Mesenteric fat pad (tissue), 1 donor: ENCODE measurements around the gene FBXO24. TPM values are rescaled to one million over a fixed set of nuclear protein-coding genes. Genes with fewer than 3 reads are reported as not detected.

ENCODE experiments used
- DNase-seq: peaks from one replicate; pipeline ENCODE4 v3.0.0-alpha.2; 2020; ENCODE audit warnings: low spot score
- total RNA-seq: library from RNA; stranded (reverse); fragmentation: NEBNext Ultra II Directional; extraction: Animal tissue kit (Norgen Biotek cat#: 25700); gene quantifications from one replicate; pipeline ENCODE4 v1.2.1, GENCODE V29; 2021
- donor health status: DM: yes; HTN: yes; CAD: no.

The FBXO24 gene
- total RNA-seq, 1 donor from 2014 or later, result not detected

DNA sequence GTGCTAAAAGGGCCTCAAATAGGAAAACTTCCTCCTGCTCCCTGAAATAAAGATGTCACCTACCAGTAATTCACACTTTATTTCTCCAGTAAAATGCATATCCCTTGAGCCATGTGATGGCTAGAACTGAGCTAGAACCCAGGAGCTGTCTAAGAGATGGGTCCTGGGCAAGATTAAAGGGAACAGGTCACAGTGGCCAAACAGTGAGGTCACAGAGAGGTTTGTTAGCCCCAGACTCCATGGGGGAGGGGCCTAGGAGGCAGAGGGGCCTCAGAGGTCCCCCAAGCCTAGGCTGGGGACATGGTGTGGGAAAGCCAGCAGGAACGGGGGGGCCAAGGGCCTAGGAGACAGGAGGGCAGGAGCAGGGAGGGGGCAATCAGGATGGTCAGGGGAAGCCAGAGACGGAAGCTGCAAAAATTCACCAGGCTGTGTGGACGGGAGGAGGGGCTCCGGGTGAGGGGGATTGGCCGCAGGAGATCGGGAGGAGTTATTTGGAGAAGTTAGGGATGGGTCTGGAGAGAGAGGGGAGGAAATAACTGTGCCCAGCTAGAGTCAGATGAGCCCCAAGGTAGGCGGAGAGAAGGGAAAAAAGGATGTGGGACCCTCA, 3.3 kb downstream of the FBXO24 start:
- no peak for DNase-seq

DNA sequence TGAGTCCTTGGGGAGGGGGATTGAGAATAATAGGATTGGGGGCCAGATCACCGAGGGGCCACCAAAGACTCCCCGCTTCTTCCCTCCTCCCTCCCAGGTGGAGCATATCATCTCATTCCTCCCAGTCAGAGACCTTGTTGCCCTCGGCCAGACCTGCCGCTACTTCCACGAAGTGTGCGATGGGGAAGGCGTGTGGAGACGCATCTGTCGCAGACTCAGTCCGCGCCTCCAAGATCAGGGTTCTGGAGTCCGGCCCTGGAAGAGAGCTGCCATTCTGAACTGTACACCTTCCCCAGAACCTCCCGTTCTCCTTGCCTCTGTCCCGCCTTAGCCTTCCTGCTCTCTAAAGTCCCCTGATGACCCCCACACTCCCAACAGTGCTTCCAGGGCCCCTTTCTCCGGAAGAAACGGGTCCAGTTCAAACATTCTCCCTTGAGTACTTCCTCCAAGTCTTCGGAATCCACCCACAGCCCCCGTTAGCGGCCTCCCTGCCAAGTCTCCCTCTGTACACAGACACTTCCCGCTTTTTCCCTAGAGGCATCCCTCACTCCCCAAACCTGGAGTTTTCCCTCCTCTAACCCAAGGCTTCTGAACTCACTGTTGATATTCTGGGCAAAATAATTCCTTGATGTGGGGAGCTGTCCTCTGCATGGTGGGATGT, 4.1 kb downstream of the FBXO24 start:
- DNase-seq, result no peak

DNA sequence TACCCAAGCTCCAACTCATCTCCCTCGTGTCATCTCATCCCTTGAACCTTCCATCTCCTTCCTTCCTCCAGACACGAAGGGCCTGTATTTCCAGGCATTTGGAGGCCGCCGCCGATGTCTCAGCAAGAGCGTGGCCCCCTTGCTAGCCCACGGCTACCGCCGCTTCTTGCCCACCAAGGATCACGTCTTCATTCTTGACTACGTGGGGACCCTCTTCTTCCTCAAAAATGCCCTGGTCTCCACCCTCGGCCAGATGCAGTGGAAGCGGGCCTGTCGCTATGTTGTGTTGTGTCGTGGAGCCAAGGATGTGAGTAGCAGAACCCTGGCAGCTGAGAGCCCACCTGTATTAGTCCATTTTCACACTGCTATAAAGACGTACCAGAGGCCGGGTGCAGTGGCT, 5.5 kb downstream of the FBXO24 start:
- no peak for DNase-seq

DNA sequence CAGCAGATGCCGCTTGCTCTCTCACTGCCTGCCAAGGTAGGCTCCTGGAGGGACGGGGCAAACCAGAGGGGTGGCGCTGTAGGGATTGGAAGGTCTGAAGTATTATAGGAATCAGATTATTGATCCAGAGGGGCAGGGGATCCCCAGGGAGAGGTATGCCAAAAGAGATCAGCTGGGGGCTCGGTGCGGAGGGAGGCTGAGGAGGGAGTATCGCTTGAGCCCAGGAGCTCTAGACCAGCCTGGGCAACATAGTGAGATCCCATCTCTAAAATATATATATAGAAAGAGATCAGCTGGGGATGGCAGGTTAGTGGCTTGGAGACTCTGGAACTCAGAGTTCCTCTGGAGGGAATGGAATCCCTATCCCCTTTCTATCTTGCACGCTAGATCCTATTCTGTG, 9.1 kb downstream of the FBXO24 start:
- no peak for DNase-seq

DNA sequence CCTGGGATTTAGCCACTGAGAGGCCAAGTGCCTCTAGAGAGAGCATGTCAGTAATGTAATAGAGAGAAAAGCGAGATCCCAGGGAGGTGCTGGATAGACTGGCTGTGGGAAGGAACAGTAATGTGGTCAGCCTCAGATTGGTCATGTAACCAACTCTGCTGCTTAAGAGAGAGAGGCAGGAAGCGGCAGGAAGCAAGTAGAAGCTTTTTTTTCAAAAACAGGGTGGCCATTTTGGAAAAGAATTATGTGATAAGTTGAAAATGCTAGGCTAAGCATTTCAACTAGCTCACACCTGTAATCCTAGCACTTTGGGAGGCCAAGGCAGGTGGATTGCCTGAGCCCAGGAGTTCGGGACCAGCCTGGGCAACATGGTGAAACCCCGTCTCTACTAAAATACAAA, 12.3 kb downstream of the FBXO24 start:
- no peak for DNase-seq

DNA sequence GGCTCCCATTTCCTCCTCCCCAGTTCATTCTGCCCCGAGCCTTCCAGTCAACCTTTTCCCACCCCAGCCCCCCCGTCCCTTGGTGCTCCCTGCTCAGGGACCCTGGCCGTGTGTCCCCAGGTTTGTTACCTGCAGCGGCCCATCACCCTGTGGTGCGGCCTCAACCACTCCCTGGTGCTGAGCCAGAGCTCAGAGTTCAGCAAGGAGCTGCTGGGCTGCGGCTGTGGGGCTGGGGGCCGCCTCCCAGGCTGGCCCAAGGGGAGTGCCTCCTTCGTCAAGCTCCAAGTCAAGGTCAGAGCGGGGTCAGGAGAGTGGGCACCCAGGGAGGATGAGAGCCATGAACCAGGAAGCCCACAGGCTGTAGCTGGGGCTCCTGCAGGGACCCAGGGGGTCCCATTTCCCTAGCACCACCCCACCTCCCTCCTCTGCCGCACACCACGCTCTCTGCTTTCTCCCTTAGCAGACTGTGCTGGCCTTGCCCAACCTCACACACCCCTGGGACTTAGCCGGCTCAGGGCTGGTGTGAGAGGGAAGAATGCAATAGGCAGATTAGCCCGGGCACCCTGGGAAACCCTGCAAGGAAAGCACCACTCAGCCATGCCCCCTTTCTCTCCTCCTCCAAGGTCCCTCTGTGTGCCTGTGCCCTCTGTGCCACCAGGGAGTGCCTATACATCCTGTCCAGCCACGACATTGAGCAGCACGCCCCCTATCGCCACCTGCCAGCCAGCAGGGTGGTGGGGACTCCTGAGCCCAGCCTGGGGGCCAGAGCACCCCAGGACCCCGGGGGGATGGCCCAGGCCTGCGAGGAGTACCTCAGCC, 14.0 kb downstream of the FBXO24 start:
- DNase-seq, result no peak

DNA sequence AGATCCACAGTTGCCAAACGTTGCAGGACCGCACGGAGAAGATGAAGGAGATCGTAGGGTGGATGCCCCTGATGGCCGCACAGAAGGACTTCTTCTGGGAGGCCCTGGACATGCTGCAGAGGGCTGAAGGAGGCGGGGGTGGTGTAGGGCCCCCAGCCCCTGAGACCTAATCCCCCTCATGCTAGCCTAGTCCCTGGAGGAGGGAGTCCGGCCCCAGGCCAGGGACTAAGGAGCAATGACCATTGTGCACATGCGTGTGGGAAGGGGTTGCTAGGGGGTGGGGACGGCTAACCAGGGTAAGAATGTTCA, 14.6 kb downstream of the FBXO24 start:
- DNase-seq, result no peak

DNA sequence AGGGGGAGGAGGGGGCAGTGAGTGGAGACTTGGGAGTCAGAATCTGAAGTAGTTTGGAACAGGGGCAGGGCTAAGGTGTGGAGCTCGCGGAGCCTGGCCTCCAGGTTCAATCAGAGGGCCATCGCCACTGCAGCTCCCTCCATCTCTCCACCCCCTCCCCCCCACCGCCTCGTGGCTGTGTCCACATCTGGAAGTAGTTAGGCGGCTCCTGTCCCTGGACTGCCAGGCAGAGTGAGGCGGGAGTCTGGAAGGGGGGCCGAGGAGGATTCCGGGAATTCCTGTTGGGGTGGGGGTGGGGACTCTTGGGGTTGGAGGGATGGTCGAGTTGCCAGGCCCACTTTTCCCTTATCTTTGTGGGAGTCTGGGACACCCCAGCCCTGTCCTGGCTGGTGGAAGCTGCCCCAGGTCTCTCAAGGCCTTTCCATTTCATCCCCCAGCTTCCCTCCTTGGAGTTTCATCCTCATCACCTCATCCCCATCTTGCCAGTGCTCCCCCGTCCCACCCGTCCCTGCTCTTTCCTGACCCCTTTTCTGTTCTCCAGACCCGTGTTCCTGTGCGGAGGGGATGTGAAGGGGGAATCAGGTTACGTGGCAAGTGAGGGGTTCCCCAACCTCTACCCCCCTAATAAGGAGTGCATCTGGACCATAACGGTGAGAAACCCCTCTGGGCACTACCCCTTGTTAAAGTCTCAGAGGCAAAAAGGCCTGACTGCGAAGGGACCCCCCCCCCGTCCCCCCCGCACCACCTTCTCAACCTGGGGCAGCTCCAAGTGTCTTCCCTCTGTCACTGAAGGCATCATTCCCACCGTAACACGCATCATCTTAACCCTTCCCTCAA, 17.0 kb downstream of the FBXO24 start:
- no peak for DNase-seq

DNA sequence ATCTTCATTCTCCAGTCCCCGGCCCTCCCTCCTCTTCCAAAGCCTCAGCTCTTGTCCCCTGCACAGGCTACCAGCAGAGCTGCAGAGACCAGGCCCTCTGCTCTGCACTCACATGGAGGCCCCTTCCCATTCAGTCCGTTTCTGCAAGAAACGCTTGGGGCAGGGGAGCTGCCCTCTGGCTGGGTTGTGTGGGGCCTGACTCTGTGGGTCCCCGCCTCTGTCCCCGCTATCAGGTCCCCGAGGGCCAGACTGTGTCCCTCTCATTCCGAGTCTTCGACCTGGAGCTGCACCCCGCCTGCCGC, 17.5 kb downstream of the FBXO24 start:
- no peak for DNase-seq

DNA sequence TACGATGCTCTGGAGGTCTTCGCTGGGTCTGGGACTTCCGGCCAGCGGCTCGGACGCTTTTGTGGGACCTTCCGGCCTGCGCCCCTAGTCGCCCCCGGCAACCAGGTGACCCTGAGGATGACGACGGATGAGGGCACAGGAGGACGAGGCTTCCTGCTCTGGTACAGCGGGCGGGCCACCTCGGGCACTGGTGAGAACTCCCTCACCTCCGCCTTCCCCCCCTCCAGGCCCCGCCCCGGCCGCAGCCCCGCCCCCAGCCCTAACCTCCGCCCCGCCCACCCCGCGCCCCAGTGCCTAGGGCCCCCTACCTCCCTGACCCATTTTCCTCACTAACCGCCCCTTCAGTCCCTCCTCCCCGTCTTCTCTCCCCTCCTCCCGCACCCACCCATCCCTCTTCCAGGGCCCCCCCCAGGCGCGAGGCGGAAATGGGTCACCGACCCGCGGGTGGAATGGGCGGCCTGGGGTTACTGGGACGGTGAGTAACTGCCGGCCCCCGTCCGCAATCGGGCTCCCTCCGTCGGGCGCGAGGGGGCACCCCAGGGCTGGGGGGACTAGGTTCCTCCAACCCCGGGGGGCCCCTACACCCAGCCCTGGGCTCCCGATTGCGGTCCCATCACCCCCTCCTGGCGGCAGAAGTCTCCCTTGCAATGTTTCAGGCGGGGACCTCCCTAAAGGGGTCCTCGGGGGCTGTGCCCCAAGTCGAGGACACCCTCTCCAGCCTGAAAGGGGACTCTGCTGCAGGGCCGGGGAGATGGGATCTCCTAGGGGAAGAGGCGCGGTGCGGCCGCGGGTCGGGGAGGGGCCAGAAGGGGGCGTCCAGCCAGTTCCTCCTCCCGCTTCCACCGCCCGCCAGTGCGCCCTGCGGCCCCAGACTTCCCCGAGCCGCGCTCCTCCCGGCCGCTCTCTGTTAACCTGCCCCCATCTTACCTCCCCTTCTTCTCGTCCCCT, 18.2 kb downstream of the FBXO24 start:
- peak; percentile 94 for DNase-seq

DNA sequence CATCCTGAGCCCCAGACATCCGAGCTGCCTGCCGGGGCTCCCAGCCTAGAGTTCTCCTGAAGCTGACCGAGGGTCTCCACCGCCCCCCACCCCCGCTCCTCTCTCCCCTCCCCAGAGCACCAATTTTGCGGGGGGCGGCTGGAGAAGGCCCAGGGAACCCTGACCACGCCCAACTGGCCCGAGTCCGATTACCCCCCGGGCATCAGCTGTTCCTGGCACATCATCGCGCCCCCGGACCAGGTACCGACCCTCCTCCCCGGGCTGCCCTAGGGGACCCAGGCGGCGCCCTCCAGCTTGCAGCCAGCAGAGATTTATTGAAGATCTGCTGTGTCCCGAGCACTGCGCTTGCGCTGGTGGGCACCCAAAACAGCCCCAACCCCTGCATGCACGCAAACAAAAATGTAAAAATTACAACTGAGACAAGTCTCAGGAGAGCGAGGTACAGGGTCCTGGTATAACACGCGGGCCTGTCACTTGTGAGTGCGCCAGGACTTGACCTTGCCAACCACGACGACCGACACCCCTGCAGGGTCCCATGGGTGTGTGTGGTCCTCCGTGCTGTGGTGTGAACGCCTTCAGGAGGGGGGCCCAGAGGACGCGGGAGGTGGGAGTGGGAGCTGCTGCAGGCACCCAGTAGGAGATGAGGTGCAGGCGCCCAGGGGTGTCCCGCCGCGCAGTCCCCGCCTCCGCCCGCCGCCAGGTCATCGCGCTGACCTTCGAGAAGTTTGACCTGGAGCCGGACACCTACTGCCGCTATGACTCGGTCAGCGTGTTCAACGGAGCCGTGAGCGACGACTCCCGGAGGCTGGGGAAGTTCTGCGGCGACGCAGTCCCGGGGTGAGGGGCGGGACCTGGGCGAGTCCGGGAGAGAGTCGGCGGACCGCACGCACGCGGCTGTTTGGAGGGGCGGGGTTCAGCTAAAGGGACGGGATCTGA, 19.1 kb downstream of the FBXO24 start:
- no peak for DNase-seq

DNA sequence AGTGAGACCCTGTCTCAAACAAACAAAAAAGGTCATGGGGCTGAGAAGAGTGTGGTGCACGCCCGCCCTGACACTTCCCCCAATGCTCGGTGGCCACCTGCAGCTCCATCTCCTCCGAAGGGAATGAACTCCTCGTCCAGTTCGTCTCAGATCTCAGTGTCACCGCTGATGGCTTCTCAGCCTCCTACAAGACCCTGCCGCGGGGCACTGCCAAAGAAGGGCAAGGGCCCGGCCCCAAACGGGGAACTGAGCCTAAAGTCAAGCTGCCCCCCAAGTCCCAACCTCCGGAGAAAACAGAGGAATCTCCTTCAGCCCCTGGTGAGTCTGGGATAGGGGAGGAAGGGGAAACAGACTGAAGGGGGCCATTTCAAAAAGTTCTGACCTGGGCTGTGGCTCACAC, 20.2 kb downstream of the FBXO24 start:
- no peak for DNase-seq

DNA sequence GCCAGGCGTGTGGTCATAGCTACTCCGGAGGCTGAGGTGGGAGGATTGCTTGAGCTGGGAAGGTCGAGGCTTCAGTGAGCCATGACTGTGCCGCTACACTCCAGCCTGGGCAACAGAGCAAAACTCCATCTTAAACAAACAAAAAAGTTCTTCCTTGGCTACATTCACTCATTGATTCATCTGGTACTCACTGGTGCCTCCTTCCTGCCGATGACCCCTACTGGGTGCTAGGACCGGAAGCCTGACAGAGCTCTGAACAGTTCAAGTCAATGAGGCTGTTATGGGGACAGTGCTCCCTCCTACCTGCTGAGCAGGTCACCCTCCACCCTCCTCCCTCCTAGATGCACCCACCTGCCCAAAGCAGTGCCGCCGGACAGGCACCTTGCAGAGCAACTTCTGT, 21.0 kb downstream of the FBXO24 start:
- DNase-seq, result no peak

DNA sequence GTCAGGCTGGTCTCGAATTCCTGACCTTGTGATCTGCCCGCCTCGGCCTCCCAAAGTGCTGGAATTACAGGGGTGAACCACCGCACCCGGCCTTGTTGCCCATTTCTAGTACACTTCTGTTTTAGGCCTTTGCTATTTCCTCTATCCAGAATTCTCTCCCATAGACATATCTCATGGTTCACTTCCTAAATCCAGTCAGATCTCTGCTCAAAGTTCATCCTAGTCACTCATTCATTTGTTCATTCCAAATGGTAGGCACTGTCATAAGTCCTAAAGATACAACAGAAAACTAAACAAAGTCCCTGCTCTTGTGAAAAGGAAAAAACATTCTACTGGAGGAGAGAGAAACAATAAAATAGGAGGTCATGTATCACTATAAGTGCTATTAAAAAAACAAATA, 23.8 kb downstream of the FBXO24 start:
- no peak for DNase-seq

DNA sequence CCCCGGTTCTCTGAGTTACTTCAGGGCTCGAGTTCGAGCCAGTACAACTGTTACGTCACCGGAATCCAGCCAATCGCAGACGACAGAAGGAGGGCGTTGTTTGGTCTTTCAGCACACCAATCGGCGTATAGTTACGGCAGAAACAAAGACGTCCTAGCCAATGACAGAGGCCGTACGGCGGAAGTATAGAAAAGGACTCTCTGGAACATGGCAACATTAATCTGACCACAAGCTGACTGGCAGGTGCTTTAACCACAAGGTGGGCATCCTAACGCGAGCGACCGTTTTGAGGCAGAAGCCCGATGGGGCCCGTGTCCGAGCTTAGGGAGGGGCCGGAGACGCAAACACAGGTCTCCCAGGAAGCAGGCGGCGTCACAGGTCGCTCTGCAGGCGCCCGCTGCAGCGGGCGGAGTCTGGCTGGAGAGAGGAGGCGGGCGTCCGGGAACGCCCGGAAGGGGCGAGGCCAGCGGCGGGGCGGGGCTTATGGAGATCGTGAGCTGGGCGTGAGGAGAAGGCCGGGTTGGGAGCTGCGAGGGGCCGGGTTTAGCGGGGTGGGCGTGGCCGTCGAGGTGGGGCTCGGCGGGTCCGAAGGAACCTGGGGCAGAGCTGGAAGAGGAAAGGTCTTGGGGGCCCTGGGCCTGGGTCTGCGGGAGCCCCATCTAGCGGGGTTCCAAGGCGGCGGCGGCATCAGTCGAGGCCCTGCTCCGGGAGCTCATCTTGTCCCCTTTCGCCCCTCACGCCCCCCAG, 26.0 kb downstream of the FBXO24 start, which contains the start of gene MOSPD3:
MOSPD3 (plus strand) TSS at position 558 of the 747 bp plus-strand sequence. CDS start 252 bp downstream, outside the sequence.
- peak; percentile 99 for DNase-seq

DNA sequence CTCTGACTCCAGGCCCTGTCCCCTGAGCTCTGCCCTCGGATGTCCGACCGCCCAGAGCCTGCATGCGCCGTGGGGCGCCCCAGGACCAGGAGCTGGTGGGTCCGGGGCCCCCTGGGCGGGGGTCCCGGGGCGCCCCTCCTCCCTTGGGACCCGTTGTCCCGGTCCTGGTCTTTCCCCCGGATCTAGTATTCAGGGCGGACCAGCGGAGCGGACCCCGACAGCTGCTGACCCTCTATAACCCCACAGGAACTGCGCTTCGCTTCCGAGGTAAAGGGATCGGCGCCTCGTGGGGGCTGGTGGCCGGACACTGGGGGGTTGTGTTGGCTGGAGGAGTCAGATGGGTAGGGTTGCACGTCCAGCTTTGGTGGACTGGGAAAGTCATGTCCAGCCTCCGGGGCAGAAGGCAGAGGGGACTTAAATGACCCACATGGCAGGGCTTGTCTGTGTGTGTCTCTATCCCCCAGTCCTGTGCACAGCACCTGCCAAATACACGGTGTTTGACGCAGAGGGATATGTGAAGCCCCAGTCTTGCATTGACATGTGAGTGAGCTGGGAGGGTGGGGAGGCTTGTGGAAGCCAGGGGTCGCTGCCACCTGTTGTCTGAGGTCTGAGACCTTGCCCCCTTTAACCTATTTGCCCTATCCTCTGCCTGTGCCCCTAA, 26.7 kb downstream of the FBXO24 start:
- DNase-seq, result no peak

DNA sequence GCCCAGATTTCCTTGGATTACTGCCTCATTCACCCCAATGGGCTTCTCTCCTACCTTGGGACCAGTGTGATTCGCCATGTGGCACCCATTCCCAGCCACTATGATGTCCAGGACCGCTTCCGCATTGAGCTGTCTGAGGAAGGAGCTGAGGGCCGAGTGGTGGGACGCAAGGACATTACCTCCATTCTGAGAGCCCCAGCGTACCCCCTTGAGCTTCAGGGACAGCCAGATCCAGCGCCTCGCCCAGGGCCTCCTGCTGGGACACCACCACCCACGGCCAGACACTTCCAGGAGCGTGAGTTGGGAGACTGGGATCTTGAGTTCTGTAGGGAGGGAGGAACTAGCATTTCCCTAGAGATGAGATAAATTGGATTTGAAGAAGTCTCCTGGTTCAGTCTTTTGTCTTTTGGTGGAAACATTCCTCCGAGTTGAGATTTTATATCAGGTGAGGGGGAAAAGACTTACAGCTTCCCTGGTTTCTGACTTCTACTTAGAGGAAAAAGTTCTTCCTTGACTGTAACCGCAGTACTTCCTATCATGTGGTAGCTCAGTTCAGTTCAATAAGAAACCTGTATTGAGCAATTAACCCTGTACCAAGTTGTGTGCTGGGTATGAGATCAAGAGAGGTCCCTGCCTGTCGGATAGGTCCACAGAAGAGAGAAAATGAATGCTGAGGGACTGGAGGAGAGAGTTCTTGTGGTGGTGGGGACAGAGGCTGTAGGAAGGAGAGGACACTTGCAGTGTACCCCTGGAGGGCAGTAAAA, 27.5 kb downstream of the FBXO24 start:
- DNase-seq, result no peak
